ENCODE measurements around the gene SPATA46. TPM values are rescaled to one million over a fixed set of nuclear protein-coding genes. Genes with fewer than 3 reads are reported as not detected.

Gene SPATA46
- total and polyA plus RNA-seq, 2 experiments from 2014 or later = not detected

DNA sequence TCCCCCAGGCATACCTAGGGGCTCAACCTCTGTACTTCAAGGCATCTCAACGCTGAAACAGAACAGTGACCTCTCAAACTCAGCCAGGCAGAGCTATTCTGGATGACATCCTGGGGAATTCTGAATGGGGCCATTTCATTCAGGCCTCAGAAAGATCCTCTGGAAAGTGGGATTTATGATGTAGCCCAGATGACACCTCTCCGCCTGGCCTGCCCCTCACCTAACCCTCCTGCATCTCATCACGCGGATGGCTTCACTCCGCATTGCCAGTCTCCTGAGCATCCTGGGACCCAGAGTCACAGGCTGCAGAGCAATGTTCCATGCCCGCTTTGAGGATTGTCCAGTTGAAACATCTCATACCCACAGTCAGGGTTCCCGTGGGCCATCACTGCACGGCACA, 1.2 kb downstream of the SPATA46 start (continued):
- no peak for TF ChIP-seq ZNF114 (CRISPR knock-in tag; IDR thresholded peaks at IDR 0.05)
- TF ChIP-seq CREB1 (CRISPR knock-in tag; IDR thresholded peaks at IDR 0.05; ENCODE audit: low read depth) = no peak
- no peak for TF ChIP-seq EZH2 (IDR thresholded peaks at IDR 0.05; ENCODE audit: low read depth, unreplicated experiment)
- no peak for TF ChIP-seq STAT1 (IDR thresholded peaks at IDR 0.05; ENCODE audit: unreplicated experiment)
- TF ChIP-seq POLR2AphosphoS5 (IDR thresholded peaks at IDR 0.05; ENCODE audit: low read depth) = no peak
- TF ChIP-seq, protein P1, sequence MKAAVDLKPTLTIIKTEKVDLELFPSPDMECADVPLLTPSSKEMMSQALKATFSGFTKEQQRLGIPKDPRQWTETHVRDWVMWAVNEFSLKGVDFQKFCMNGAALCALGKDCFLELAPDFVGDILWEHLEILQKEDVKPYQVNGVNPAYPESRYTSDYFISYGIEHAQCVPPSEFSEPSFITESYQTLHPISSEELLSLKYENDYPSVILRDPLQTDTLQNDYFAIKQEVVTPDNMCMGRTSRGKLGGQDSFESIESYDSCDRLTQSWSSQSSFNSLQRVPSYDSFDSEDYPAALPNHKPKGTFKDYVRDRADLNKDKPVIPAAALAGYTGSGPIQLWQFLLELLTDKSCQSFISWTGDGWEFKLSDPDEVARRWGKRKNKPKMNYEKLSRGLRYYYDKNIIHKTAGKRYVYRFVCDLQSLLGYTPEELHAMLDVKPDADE (IDR thresholded peaks at IDR 0.05) = no peak

DNA sequence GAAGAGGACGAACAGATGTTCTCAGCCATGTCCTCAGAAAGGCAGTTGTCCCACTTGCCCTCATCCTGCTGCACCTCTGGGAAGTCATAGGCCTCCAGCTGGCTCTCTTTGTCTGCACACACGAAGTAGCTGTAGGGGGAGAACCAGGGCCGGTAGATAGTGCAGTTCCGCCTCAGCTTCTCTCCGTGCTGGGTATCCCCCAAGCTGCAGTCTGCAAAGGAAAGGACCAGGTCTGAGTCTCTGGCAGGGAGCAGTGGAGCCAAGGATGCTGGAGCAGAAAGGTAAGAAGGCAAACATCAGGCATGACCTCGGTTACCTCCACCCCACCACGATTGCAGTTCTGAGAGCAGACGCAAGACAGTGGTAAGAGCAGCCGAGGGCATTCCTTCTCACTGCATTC, 2.2 kb downstream of the SPATA46 start:
- Mint-ChIP-seq H3K4me1 (no peaks in the 10 kb centered on the region; the same call in 2 of the 3 replicates), H3K36me3 (ENCODE audit: low read depth) (no peaks in the 10 kb centered on the region), H3K4me3 (no peak overlapping the region), H3K27me3 (ENCODE audit: insufficient read depth, low read depth, poor library complexity) (peaks cover 11% of the 10 kb centered on the region), H3K9me3 (no peaks in the 10 kb centered on the region), H3K27ac (no peak overlapping the region)
- H3K36me3 ChIP-seq (ENCODE audit: insufficient read depth) = no peaks in the 10 kb centered on the region
- no peak overlapping the region for H3K27ac ChIP-seq (ENCODE audit: low read depth)
- H3K4me2 ChIP-seq = no peak overlapping the region
- no peak for DNase-seq (ENCODE audit: low spot score)
- no peak overlapping the region for H2AFZ ChIP-seq
- no peaks in the 10 kb centered on the region for H3F3A ChIP-seq (replicated peaks; ENCODE audit: low read depth)
- no peaks in the 10 kb centered on the region for H3K79me2 ChIP-seq (replicated peaks; ENCODE audit: insufficient read depth)
- no peaks in the 10 kb centered on the region for H4K20me1 ChIP-seq (replicated peaks; ENCODE audit: insufficient read depth)
- H3K4me1 ChIP-seq (ENCODE audit: insufficient read depth) = no peaks in the 10 kb centered on the region
- H3K4me3 ChIP-seq = no peak overlapping the region
- no peaks in the 10 kb centered on the region for H3K9me2 ChIP-seq (ENCODE audit: insufficient read depth)
- no peak for ATAC-seq
- H3K27me3 ChIP-seq (ENCODE audit: insufficient read depth) = no peaks in the 10 kb centered on the region
- TF ChIP-seq, protein P2, sequence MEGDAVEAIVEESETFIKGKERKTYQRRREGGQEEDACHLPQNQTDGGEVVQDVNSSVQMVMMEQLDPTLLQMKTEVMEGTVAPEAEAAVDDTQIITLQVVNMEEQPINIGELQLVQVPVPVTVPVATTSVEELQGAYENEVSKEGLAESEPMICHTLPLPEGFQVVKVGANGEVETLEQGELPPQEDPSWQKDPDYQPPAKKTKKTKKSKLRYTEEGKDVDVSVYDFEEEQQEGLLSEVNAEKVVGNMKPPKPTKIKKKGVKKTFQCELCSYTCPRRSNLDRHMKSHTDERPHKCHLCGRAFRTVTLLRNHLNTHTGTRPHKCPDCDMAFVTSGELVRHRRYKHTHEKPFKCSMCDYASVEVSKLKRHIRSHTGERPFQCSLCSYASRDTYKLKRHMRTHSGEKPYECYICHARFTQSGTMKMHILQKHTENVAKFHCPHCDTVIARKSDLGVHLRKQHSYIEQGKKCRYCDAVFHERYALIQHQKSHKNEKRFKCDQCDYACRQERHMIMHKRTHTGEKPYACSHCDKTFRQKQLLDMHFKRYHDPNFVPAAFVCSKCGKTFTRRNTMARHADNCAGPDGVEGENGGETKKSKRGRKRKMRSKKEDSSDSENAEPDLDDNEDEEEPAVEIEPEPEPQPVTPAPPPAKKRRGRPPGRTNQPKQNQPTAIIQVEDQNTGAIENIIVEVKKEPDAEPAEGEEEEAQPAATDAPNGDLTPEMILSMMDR (conservative IDR thresholded peaks at IDR 0.05; ENCODE audit: low read depth in 2 of 2) = no peak
- TF ChIP-seq STAT1 (IDR thresholded peaks at IDR 0.05; ENCODE audit: unreplicated experiment) (no peak), JUNB (IDR thresholded peaks at IDR 0.05; ENCODE audit: unreplicated experiment) (no peak), NANOG (IDR thresholded peaks at IDR 0.05; ENCODE audit: borderline replicate concordance) (no peak), ZNF114 (CRISPR knock-in tag; IDR thresholded peaks at IDR 0.05) (no peak), ZNF331 (CRISPR knock-in tag; IDR thresholded peaks at IDR 0.05; ENCODE audit: low read depth) (no peak), CREB1 (CRISPR knock-in tag; IDR thresholded peaks at IDR 0.05; ENCODE audit: low read depth) (no peak), POLR2AphosphoS5 (IDR thresholded peaks at IDR 0.05; ENCODE audit: low read depth) (no peak)
- TF ChIP-seq, protein P3, sequence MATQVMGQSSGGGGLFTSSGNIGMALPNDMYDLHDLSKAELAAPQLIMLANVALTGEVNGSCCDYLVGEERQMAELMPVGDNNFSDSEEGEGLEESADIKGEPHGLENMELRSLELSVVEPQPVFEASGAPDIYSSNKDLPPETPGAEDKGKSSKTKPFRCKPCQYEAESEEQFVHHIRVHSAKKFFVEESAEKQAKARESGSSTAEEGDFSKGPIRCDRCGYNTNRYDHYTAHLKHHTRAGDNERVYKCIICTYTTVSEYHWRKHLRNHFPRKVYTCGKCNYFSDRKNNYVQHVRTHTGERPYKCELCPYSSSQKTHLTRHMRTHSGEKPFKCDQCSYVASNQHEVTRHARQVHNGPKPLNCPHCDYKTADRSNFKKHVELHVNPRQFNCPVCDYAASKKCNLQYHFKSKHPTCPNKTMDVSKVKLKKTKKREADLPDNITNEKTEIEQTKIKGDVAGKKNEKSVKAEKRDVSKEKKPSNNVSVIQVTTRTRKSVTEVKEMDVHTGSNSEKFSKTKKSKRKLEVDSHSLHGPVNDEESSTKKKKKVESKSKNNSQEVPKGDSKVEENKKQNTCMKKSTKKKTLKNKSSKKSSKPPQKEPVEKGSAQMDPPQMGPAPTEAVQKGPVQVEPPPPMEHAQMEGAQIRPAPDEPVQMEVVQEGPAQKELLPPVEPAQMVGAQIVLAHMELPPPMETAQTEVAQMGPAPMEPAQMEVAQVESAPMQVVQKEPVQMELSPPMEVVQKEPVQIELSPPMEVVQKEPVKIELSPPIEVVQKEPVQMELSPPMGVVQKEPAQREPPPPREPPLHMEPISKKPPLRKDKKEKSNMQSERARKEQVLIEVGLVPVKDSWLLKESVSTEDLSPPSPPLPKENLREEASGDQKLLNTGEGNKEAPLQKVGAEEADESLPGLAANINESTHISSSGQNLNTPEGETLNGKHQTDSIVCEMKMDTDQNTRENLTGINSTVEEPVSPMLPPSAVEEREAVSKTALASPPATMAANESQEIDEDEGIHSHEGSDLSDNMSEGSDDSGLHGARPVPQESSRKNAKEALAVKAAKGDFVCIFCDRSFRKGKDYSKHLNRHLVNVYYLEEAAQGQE (IDR thresholded peaks at IDR 0.05; ENCODE audit: unreplicated experiment) = no peak
- TF ChIP-seq, protein P1 (IDR thresholded peaks at IDR 0.05) = no peak
